Cardiac septum (tissue), 1 donor: ENCODE results near the gene MAN2B1. TPM values are rescaled to one million over a fixed set of nuclear protein-coding genes. Genes with fewer than 3 reads are reported as not detected.
"Not testable (repeated sequence)": the region's sequence is repeated elsewhere in the genome, so short reads cannot be mapped to it uniquely, and the experiment has no call there.

ENCODE experiments used
- DNase-seq: peaks from one replicate; pipeline ENCODE4 v3.0.0-alpha.2; 2020; ENCODE audit warnings: low spot score
- intact Hi-C: fragments of 100-400 bp; cut with DNase I; formaldehyde crosslinking; loops from one replicate; pipeline ENCODE4 v1.14.0; 2022
- long read RNA-seq: library from polyadenylated mRNA; unstranded; transcript quantifications from one replicate; pipeline ENCODE4 v2.0.0, GENCODE V29; 2021
- total RNA-seq: library from RNA; stranded (reverse); fragmentation: NEBNext Ultra II Directional; extraction: Animal tissue kit (Norgen Biotek cat#: 25700); gene quantifications from one replicate; pipeline ENCODE4 v1.2.1, GENCODE V29; 2021
- donor health status: DM: no; HTN: no; CAD: no.

The MAN2B1 gene
- 20.6 TPM for total RNA-seq
- long read RNA-seq, transcript MAN2B1-203 (24 exons, 3,184 nt) = major isoform, 9 of 26 reads
- long read RNA-seq, partial matches to known transcripts = 11 of 26 reads
- long read RNA-seq, other reads (novel, unspliced or antisense) = 6 of 26 reads

- peak; percentile 90 for DNase-seq
- intact Hi-C loops = loop anchor here (5.0 kb wide), 1 partner anchor 104 kb away; no protein-coding TSS in a partner anchor
These were observed at the start of gene MAN2B1, which contains the start of gene WDR83 for GRCh38 chr19:12666265-12667048. MAN2B1 (minus strand) TSS chr19:12666742; CDS start chr19:12666701, 41 bp downstream. WDR83 (plus strand) TSS chr19:12666807; CDS start chr19:12669791, 2,984 bp downstream.

GRCh38 chr19:12715929-12716328 lies 49.4 kb upstream of the MAN2B1 start:
- DNase-seq = no peak
- intact Hi-C loops = no loop called here

GRCh38 chr19:12715102-12715501 lies 48.6 kb upstream of the MAN2B1 start:
- DNase-seq = no peak
- intact Hi-C loops = no loop called here

GRCh38 chr19:12713304-12713703 lies 46.8 kb upstream of the MAN2B1 start:
- intact Hi-C loops, DNase-seq: not testable (repeated sequence)

- DNase-seq, intact Hi-C loops: not testable (repeated sequence)
These were observed 45.5 kb upstream of the MAN2B1 start for GRCh38 chr19:12712077-12712476.

- no peak for DNase-seq
- intact Hi-C loops = no loop called here
These were observed 44.6 kb upstream of the MAN2B1 start for GRCh38 chr19:12711187-12711586.

- no peak for DNase-seq
- intact Hi-C loops = no loop called here
These were observed 42.1 kb upstream of the MAN2B1 start for GRCh38 chr19:12708641-12709040.

- intact Hi-C loops = no loop called here
- no peak for DNase-seq
These were observed 39.8 kb upstream of the MAN2B1 start for GRCh38 chr19:12706332-12706718.

GRCh38 chr19:12705654-12706331 lies 39.3 kb upstream of the MAN2B1 start:
- intact Hi-C loops = no loop called here
- DNase-seq = no peak

GRCh38 chr19:12705169-12705568 lies 38.6 kb upstream of the MAN2B1 start:
- DNase-seq = no peak
- intact Hi-C loops = no loop called here

- intact Hi-C loops = no loop called here
- no peak for DNase-seq
These were observed 36.5 kb upstream of the MAN2B1 start for GRCh38 chr19:12703046-12703445.

- intact Hi-C loops = no loop called here
- DNase-seq = no peak
These were observed 35.2 kb upstream of the MAN2B1 start for GRCh38 chr19:12701596-12702282.

GRCh38 chr19:12698138-12698537 lies 31.6 kb upstream of the MAN2B1 start:
- DNase-seq = no peak
- intact Hi-C loops = no loop called here

- intact Hi-C loops, DNase-seq: not testable (repeated sequence)
These were observed 30.9 kb upstream of the MAN2B1 start for GRCh38 chr19:12697425-12697824.

- intact Hi-C loops = no loop called here
- peak; percentile 96 for DNase-seq
These were observed 30.1 kb upstream of the MAN2B1 start, which contains the start of gene FBXW9 for GRCh38 chr19:12696366-12697335. FBXW9 (minus strand) TSS chr19:12696631; CDS start chr19:12696581, 50 bp downstream.

GRCh38 chr19:12695997-12696365 lies 29.4 kb upstream of the MAN2B1 start:
- no peak for DNase-seq
- intact Hi-C loops = no loop called here

- intact Hi-C loops = no loop called here
- DNase-seq = no peak
These were observed 29.0 kb upstream of the MAN2B1 start for GRCh38 chr19:12695514-12695913.

GRCh38 chr19:12695096-12695495 lies 28.6 kb upstream of the MAN2B1 start:
- DNase-seq = no peak
- intact Hi-C loops = no loop called here

- intact Hi-C loops = no loop called here
These were observed 28.1 kb upstream of the MAN2B1 start for GRCh38 chr19:12694641-12695040.

More at GRCh38 chr19:12694641-12695040, 28.1 kb upstream of the MAN2B1 start:
- DNase-seq = no peak
